Measurements from ENCODE around the gene CAPN1. TPM values are rescaled to one million over a fixed set of nuclear protein-coding genes. Genes with fewer than 3 reads are reported as not detected.

CAPN1 gene
- total RNA-seq, 4 donors from 2014 or later = 86.4 to 112 (median 95.7) TPM

DNA sequence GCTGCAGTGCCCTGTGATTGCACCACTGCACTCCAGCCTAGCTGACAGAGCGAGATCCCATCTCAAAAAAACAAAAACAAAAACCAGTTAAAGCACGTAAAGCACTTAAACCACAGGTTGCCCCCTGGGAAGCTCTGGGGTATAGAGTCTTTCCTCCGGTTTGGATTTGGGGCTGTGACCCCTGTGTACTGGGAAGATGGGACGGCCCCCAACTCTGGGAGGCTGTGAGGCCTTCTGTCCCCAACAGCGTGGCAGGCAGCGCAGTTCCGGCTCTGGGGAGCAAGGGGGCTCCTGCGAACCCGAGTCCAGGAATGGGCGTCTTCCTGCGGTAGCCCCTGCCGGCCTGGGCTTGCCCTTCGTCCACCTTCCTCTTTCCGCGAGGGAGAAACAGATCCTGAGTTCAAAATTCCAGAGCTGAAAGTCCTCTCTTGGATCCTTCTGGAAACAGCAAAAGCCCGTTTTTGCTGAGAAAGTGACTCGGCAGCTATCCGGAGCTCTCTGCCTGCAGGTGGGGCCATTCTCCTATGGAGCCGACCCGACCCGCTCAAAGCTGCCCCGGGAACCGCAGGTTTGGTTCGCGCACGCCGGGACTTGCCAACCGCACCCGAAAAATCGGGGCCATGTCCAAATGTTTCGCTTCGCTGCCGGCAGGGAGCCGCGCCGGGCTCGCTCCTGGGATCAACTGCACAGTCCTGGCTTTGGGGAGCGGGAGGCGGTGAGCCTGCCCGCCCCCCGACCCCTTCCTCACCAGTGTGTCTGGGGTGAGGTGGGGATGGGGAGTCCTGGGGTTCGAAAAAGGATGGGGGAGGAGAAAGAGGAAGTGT lies 43.8 kb downstream of the CAPN1 start:
- TF ChIP-seq, protein P1, sequence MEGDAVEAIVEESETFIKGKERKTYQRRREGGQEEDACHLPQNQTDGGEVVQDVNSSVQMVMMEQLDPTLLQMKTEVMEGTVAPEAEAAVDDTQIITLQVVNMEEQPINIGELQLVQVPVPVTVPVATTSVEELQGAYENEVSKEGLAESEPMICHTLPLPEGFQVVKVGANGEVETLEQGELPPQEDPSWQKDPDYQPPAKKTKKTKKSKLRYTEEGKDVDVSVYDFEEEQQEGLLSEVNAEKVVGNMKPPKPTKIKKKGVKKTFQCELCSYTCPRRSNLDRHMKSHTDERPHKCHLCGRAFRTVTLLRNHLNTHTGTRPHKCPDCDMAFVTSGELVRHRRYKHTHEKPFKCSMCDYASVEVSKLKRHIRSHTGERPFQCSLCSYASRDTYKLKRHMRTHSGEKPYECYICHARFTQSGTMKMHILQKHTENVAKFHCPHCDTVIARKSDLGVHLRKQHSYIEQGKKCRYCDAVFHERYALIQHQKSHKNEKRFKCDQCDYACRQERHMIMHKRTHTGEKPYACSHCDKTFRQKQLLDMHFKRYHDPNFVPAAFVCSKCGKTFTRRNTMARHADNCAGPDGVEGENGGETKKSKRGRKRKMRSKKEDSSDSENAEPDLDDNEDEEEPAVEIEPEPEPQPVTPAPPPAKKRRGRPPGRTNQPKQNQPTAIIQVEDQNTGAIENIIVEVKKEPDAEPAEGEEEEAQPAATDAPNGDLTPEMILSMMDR (IDR thresholded peaks at IDR 0.05; ENCODE audit: low read depth) = no peak

DNA sequence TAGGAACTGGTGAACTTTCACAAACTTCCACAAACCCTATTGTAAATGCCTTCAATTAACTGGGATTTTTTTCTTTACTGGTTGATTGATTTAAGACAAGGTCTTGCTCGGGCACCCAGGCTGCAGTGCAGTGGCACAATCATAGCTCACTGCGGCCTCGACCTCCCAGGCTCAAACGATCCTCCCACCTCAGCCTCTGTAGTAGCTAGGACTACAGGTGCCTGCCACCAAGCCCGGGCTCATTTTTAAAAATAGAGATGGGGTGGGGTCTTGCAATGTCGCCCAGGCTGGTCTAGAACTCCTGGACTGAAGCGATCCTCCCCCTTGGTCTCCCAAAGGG lies 44.3 kb downstream of the CAPN1 start:
- TF ChIP-seq, protein P1 (IDR thresholded peaks at IDR 0.05; ENCODE audit: low read depth) = no peak

DNA sequence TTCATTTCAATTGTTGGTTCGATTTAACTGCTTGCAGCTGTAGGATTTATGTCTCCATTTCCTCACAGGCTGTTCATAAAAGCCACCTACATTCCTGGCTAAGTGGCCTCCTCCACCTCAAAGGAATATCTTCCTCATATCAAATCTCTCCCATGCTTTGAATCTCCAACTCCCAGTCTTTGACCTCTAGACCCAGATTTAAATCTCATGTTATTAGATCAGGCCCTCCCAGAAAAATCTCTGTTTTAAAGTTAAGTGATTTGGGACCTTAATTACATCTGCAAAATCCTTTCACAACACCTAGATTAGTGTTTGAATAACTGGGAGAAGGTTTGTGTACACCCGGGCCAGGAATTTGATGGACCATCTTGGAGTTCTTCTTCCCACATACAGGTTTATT lies 46.2 kb downstream of the CAPN1 start:
- TF ChIP-seq, protein P1 (IDR thresholded peaks at IDR 0.05; ENCODE audit: low read depth) = no peak

GRCh38 chr11:65236194-65237059 lies 54.7 kb downstream of the CAPN1 start:
- TF ChIP-seq, protein P1 (IDR thresholded peaks at IDR 0.05; ENCODE audit: low read depth) = no peak

DNA sequence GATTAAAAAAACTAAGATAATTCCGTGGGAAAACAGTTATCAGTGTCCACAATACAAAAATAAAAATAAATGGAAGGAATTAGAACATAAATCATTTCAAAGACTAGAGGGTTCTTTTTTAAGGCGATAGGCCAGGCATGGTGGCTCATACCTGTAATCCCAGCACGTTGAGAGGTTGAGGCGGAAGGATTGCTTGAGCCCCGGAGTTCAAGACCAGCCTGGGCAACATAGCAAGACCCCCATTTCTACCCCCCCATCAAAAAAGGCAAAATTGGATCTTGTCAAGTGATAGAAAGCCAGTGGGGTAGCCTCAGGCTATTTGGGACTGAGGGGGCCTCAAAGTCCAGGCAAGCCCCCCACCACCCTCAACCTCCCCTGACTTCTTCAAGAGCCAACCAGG lies 59.4 kb downstream of the CAPN1 start:
- TF ChIP-seq, protein P1 (IDR thresholded peaks at IDR 0.05; ENCODE audit: low read depth) = no peak

DNA sequence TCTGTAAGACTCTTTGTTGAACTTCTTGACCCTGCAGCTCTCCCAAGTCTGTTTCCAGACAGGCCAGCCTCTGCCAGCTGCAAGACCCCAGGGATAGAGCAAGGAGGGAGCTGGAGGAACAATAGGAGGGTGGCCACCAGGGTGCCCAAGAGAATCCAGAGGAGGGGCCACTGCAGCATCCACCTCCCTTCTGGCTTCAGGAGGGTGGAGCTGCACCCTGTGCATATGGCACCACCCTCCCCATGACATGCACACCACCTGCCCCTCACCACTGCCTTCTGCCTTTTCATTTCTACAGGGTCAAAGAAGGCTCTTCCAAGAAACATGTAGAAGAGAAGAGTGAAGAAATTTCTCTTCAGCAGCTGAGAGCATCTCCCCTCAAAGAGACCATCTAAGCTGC lies 60.0 kb downstream of the CAPN1 start:
- TF ChIP-seq, protein P1 (IDR thresholded peaks at IDR 0.05; ENCODE audit: low read depth) = no peak

GRCh38 chr11:65242389-65242788 lies 60.7 kb downstream of the CAPN1 start:
- TF ChIP-seq, protein P1 (IDR thresholded peaks at IDR 0.05; ENCODE audit: low read depth) = no peak
